ENCODE results near the gene SCN2A. TPM values are rescaled to one million over a fixed set of nuclear protein-coding genes. Genes with fewer than 3 reads are reported as not detected.

The SCN2A gene
- total RNA-seq: 1 to 10 TPM in 1 of 2 donors, not detected in 1; 1.8 TPM

DNA sequence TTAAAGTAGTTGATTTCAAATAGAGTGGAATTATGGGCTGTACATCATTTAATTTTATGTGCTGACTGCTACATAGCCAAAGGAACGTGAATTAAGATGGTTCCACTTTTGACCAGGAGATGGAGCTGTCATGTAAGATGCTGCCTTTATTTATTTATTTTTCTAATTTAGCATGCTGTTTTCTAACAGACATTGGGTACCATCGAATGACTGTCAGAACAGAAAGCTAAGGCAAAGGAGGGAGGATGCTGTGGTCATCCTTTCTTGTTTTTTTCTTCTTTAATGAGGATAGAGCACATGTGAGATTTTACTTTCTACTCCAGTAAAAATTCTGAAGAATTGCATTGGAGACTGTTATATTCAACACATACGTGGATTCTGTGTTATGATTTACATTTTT lies at the start of gene SCN2A:
SCN2A (plus strand) TSS at position 185 of the 400 bp plus-strand sequence. CDS start 56,410 bp downstream, outside the sequence.
- TF ChIP-seq, protein P1, sequence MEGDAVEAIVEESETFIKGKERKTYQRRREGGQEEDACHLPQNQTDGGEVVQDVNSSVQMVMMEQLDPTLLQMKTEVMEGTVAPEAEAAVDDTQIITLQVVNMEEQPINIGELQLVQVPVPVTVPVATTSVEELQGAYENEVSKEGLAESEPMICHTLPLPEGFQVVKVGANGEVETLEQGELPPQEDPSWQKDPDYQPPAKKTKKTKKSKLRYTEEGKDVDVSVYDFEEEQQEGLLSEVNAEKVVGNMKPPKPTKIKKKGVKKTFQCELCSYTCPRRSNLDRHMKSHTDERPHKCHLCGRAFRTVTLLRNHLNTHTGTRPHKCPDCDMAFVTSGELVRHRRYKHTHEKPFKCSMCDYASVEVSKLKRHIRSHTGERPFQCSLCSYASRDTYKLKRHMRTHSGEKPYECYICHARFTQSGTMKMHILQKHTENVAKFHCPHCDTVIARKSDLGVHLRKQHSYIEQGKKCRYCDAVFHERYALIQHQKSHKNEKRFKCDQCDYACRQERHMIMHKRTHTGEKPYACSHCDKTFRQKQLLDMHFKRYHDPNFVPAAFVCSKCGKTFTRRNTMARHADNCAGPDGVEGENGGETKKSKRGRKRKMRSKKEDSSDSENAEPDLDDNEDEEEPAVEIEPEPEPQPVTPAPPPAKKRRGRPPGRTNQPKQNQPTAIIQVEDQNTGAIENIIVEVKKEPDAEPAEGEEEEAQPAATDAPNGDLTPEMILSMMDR (IDR thresholded peaks at IDR 0.05): peak; percentile 47
- H3K9me3 ChIP-seq: no peaks in the 10 kb centered on the region
- no peaks in the 10 kb centered on the region for H3K27me3 ChIP-seq (replicated peaks; ENCODE audit: insufficient read depth)
- H3K4me1 ChIP-seq (ENCODE audit: control insufficient read depth in 1 of 2, low read depth in 2 of 2): no peaks in the 10 kb centered on the region
- no peak within 1 kb of the TSS for H3K27ac ChIP-seq
- H3K4me3 ChIP-seq: no peak within 1 kb of the TSS
- no peak for ATAC-seq (ENCODE audit: insufficient number of reproducible peaks, low FRiP score, low read depth)
- DNase-seq (ENCODE audit: low spot score): no peak
- H3K36me3 ChIP-seq: no peaks in the 10 kb centered on the region

DNA sequence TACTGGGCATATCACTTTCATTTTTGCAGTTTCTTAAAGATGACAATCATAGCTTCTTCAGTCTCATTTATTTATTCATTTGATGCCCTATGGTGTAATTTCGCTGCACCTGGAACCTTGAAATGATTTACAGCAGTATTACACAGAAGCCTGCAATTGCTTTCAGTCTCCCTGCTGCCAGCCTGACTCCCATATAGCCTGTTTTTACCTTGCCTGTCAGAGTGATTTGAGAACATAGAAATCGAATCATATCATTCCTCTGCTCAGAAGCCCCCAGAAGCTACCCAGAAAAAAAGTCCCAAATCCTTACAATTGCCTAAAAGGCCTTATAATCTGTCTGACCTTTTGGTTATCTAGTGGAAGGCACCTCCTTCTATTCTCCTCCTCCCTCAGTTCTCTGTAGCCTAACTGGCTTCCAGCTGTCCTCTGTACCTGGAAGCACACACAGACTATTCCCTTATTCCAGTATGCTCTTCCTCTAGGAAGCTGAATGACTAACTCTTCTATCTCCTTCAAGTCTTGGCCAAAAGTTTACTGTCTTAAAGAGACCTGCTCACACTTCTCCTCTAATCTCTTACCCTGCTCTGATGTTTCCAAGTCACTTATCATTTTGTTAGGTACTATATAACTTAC lies 48.0 kb upstream of the SCN2A start:
- Histone ChIP-seq H3K27ac (no peak overlapping the region), H3K9me3 (no peaks in the 10 kb centered on the region), H3K36me3 (no peaks in the 10 kb centered on the region), H3K4me3 (no peak overlapping the region), H3K4me1 (ENCODE audit: control insufficient read depth in 1 of 2, low read depth in 2 of 2) (no peaks in the 10 kb centered on the region), H3K27me3 (replicated peaks; ENCODE audit: insufficient read depth) (no peaks in the 10 kb centered on the region)
- no peak for DNase-seq (ENCODE audit: low spot score)
- no peak for ATAC-seq (ENCODE audit: insufficient number of reproducible peaks, low FRiP score, low read depth)
- TF ChIP-seq, protein P1 (IDR thresholded peaks at IDR 0.05): no peak

DNA sequence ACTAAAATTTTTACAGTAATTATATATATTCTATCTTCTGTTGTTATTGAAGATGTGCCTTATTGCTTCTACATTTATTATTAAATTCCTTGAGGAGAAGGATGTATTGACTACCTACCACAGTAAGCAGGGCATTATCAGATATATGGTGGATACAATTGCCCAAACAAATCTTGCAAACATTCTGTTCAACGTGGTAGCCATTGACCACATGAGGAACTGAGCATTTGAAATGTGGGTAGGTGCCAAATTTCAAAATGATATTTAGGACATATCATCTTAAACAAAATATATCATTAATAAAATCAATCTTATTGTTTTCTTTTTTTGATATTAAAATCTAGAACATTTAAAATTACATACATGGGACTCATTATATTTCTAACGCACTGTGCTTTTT lies 46.5 kb upstream of the SCN2A start:
- ATAC-seq (ENCODE audit: insufficient number of reproducible peaks, low FRiP score, low read depth): no peak

DNA sequence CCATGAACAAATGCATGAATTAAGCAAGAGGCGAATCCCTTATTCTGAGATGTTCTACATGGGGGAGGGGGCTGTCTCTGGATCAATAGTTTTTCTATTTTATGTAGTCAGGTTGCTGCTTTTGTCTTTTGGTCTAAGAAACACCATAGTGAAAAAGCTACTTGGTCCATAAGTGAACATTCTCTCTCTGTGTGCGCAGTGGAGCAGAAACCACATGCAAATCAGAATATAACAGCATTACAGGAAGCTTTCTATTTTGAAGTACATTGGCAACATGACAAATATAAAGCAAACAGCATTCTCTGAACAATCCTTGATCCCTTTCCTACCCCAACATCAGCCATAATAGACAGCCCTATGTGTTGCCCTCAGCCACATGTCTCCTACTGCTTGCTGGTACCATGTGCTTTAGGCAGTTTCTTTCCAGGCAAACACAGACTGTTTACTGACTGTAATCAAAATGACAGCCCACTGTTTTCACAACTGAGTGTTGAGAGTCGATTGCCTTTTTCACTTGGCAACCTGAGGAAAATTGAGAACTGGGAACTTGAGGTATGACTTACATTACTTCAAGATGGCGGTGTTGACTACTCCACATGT lies 45.9 kb upstream of the SCN2A start:
- H3K36me3 ChIP-seq: no peaks in the 10 kb centered on the region
- TF ChIP-seq, protein P1 (IDR thresholded peaks at IDR 0.05): no peak
- no peak overlapping the region for H3K27ac ChIP-seq
- H3K4me1 ChIP-seq (ENCODE audit: control insufficient read depth in 1 of 2, low read depth in 2 of 2): peaks cover 4 to 5% of the 10 kb centered on the region in 2 donors
- ATAC-seq (ENCODE audit: insufficient number of reproducible peaks, low FRiP score, low read depth) (no peak), DNase-seq (ENCODE audit: low spot score) (no peak)
- no peaks in the 10 kb centered on the region for H3K27me3 ChIP-seq (replicated peaks; ENCODE audit: insufficient read depth)
- no peaks in the 10 kb centered on the region for H3K9me3 ChIP-seq
- H3K4me3 ChIP-seq: no peak overlapping the region

More for the DNA sequence above, 46.5 kb upstream of the SCN2A start:
- H3K4me1 ChIP-seq (ENCODE audit: control insufficient read depth in 1 of 2, low read depth in 2 of 2): peaks cover 0 to 4% of the 10 kb centered on the region in 2 donors
- H3K27me3 ChIP-seq (replicated peaks; ENCODE audit: insufficient read depth): no peaks in the 10 kb centered on the region
- no peak for DNase-seq (ENCODE audit: low spot score)
- TF ChIP-seq, protein P1 (IDR thresholded peaks at IDR 0.05): no peak
- H3K27ac ChIP-seq: no peak overlapping the region
- H3K9me3 ChIP-seq: no peaks in the 10 kb centered on the region
- no peaks in the 10 kb centered on the region for H3K36me3 ChIP-seq
- H3K4me3 ChIP-seq: no peak overlapping the region

DNA sequence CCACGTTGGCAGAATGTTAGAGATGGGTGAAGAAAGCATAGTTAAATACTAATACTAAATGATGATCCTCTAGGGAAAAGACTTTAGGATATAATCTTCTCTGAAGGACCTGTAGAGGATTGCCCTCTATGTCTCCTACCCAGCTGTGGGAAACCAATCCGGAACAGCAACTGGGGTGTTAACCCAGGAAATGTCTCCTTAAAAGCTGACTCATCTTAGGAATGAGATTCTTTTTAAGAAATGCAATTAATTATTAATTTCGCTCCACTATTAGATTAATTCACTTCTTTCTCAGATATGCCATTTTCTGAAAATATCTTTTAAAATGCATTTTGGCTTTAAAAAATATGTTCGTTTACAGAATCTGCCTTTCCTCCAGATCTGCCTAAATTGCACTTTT lies 42.8 kb upstream of the SCN2A start:
- ATAC-seq (ENCODE audit: insufficient number of reproducible peaks, low FRiP score, low read depth): no peak
- TF ChIP-seq, protein P1 (IDR thresholded peaks at IDR 0.05): no peak
- Histone ChIP-seq H3K9me3 (no peaks in the 10 kb centered on the region), H3K27ac (no peak overlapping the region), H3K36me3 (no peaks in the 10 kb centered on the region), H3K4me3 (no peak overlapping the region), H3K4me1 (ENCODE audit: control insufficient read depth in 1 of 2, low read depth in 2 of 2) (peaks cover 4 to 20% of the 10 kb centered on the region in 2 donors), H3K27me3 (replicated peaks; ENCODE audit: insufficient read depth) (no peaks in the 10 kb centered on the region)
- no peak for DNase-seq (ENCODE audit: low spot score)

Data from thoracic aorta (tissue), 2 donors.